ENCODE results near the gene OIT3.

The OIT3 gene

DNA sequence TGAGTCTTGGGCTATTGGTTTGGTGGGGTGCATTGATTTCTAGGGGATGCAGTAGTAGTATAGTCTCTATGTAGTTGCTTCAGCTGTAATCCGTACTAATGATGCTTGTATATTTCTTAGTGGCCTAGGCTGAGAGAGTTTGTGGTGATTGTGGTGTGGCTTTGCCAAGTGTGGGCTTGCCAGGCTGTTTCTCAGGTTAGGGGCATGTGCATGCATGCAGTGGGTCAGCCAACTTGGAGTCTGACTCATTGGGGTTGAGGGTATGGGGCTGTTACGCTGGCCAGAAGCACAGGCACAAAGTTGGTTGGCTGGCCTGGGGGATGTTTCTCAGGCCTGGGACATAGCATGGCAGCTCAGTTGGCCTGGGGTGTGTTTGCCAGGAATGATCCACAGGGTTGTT is 86.8 kb downstream of the OIT3 start:
- Histone ChIP-seq H3K4me1 (no peaks in the 10 kb centered on the region), H4K20me1 (no peaks in the 10 kb centered on the region), H3K4me2 (no peak overlapping the region), H3K9ac (no peak overlapping the region), H3K27me3 (no peaks in the 10 kb centered on the region), H3K36me3 (peaks cover 0 to 11% (median 0%) of the 10 kb centered on the region in 11 experiments; a peak in 1 of 22 replicates), H3K27ac (no peak overlapping the region), H3K9me3 (replicated peaks in 1 of 11) (peaks cover 61 to 72% (median 67%) of the 10 kb centered on the region in 11 experiments), H3K4me3 (no peak overlapping the region)
- TF ChIP-seq Cebpa-rat (IDR thresholded peaks at IDR 0.05), result no peak

DNA sequence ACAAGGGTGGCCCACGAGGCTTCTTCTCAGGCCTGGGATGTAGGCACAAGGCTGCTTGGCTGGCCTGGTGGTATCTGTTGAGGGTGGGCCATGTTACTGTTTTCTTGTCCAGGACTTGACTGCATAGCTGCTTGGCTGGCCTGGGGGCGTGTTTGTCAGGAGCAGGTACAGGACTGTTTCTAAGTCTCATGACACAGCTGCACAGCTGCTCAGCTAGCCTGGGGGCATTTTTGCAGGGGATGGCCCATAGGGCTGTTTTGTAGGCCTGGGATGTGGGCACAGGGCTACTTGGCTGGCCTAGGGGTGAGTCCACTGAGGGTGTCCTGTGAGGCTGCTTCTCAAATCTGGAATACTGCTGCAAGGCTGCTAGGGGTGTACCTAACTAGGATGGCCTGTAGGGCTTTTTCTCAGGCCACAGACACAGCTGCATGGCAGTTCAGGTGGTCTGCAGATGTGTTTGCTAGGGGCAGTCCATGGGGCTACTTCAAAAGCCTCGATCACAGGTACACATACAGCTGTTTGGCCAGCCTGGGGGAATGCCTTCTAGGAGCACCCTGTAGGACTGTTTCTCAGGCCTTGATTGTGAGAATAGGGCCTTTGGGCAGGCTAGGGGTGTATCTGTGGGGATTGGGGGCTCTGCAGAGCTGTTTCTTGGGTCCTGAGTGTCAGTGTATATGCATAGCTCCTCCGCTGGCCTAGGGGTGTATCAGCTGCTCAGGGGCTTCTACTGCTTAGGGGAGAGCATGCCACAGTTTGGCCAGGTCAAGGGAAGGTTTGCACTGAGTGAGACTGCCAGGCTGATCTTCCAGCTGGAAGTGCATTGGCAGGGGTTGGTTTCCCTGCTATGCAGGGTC is 87.7 kb downstream of the OIT3 start:
- H3K27me3 ChIP-seq, result no peaks in the 10 kb centered on the region
- TF ChIP-seq Cebpa-rat (IDR thresholded peaks at IDR 0.05), result no peak
- no peak overlapping the region for H3K4me3 ChIP-seq
- no peaks in the 10 kb centered on the region for H3K4me1 ChIP-seq
- H3K36me3 ChIP-seq, result peaks cover 0 to 11% (median 0%) of the 10 kb centered on the region in 11 experiments; a peak in 1 of 22 replicates
- no peak overlapping the region for H3K27ac ChIP-seq
- peaks cover 52 to 62% (median 58%) of the 10 kb centered on the region in 11 experiments for H3K9me3 ChIP-seq (replicated peaks in 1 of 11)
- H3K4me2 ChIP-seq, result no peak overlapping the region
- no peak overlapping the region for H3K9ac ChIP-seq
- H4K20me1 ChIP-seq, result no peaks in the 10 kb centered on the region

DNA sequence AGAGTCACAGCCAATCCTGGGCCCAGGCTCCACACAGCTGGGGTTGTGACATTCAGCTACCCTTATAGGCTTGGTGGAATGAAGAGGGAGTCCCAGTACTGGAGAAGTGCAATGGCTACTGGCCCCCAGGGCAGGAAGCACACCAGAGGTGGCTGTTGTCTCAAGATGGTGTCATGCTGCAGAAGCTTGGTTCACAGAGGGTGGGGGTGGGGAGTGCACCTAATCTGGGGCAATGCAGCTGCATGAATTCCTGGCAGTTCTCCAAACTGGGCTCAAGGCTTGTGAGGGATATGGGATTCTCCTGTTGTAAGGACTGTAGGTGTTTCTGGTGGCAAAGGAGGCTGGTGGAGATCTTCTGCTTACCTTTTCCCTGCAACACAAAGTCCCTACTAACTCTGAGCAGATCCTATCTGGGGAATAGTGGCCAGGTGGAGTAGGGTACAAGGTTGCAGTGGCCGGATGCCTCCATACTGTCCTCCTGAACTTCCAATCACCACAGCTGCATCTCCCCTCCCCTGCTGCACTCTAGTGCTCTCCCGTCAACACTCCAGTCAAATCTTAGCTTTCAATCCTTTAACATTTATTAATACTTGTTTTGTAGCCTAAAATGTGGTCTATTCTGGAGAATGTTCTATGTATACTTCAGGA is 88.5 kb downstream of the OIT3 start:
- Histone ChIP-seq H3K9ac (no peak overlapping the region), H3K36me3 (peaks cover 0 to 11% (median 0%) of the 10 kb centered on the region in 11 experiments; a peak in 2 of 22 replicates), H3K4me1 (no peaks in the 10 kb centered on the region), H3K4me3 (no peak overlapping the region), H3K9me3 (replicated peaks in 1 of 11) (peaks cover 44 to 55% (median 51%) of the 10 kb centered on the region in 11 experiments), H3K27ac (no peak overlapping the region), H4K20me1 (no peaks in the 10 kb centered on the region), H3K27me3 (no peaks in the 10 kb centered on the region), H3K4me2 (no peak overlapping the region)
- TF ChIP-seq Cebpa-rat (IDR thresholded peaks at IDR 0.05), result no peak
